Ovary (tissue), 9 donors: ENCODE data around the gene BASP1. TPM values are rescaled to one million over a fixed set of nuclear protein-coding genes. Genes with fewer than 3 reads are reported as not detected.

Experiments used
- DNase-seq, 5 donors: peaks; one replicate each; pipeline ENCODE4 v3.0.0-alpha.2; 2019 to 2020
- H3K27ac ChIP-seq, 2 donors: fragments of 200-600 bp; one replicate each; pipeline versions ENCODE4 v1.5.1 to v1.8.0; 2019 to 2022
- H3K27me3 ChIP-seq: fragments of 200-600 bp; one replicate; pipeline ENCODE4 v1.8.0; 2022
- H3K36me3 ChIP-seq: fragments of 200-600 bp; sonication (generic); one replicate; pipeline ENCODE4 v1.5.1; 2019
- H3K4me1 ChIP-seq: one replicate; pipeline ENCODE4 v1.8.1; 2013; ENCODE audit warnings: mild to moderate bottlenecking, moderate library complexity; ENCODE audit not compliant: insufficient read depth
- H3K4me3 ChIP-seq: fragments of 200-600 bp; sonication (generic); one replicate; pipeline ENCODE4 v1.5.1; 2017
- H3K9me3 ChIP-seq, 2 donors: fragments of 200-600 bp in 1 of 2; sonication (generic) in 1 of 2; one replicate each; pipeline versions ENCODE4 v1.5.1 to v1.8.1; 2013 to 2019; ENCODE audit warnings: mild to moderate bottlenecking in 1 of 2, moderate library complexity in 1 of 2
- EP300 ChIP-seq: sonication (generic); formaldehyde crosslinking; IDR thresholded peaks from one replicate; pipeline ENCODE4 v1.6.1; 2017; ENCODE audit warnings: antibody characterized with exemption
- POLR2A ChIP-seq: fragments of 450-650 bp; IDR thresholded peaks from one replicate; pipeline ENCODE4 v1.6.1; 2017; ENCODE audit warnings: antibody characterized with exemption, mild to moderate bottlenecking, moderate library complexity
- WGBS, 3 donors: extraction: QIAGEN DNeasy Blood & Tissue Kit in 1 of 3; methylation state at CpG; one replicate each; pipeline versions ENCODE4 v1.1.5 to v1.1.7; 2013 to 2017; 5-methylcytosine and 5-hydroxymethylcytosine counted together
- intact Hi-C, 4 donors: fragments of 100-400 bp; cut with DNase I; formaldehyde crosslinking; loops; one replicate each; pipeline versions ENCODE4 v1.11.0 to v1.15.1; 2022 to 2023
- polyA plus RNA-seq, 2 donors: library from polyadenylated mRNA; stranded (reverse); fragments of 200-250 nt in 1 of 2; fragments of 350-450 nt in 1 of 2; fragmentation: Illumina TruSeq in 1 of 2; extraction: RNeasy Lipid Tissue Mini Kit (QIAGEN cat#74804) in 1 of 2; gene quantifications; one replicate each; pipeline ENCODE4 v1.2.3, GENCODE V29; 2013 to 2014
- total RNA-seq, 7 donors: library from RNA; depleted of rRNA in 2 of 7; stranded (reverse); fragments of >200 nt in 2 of 7; fragmentation: NEBNext Ultra II Directional in 3 of 7; extraction: Animal tissue kit (Norgen Biotek cat#: 25700) in 3 of 7; gene quantifications; one replicate each; pipeline versions ENCODE4 v1.1.0 to v1.2.4, GENCODE V29; 2016 to 2023
- TF ChIP-seq, protein P1 (sequence below), 3 donors: fragments of 450-650 bp in 2 of 3; fragments of 200-600 bp in 1 of 3; IDR thresholded peaks; one replicate each; pipeline versions ENCODE4 v1.5.1 to v1.8.0; 2016 to 2022; ENCODE audit warnings: antibody characterized with exemption in 3 of 3, mild to moderate bottlenecking in 1 of 3
- donor health status: DM: no; HTN: no; CAD: no; lungs with moderate emphysema.
- donor health status: DM: no; HTN: no; CAD: no.
- donor health status: Bipolar disorder and iron deficiency.
- donor health status: DM: yes; HTN: yes; CAD: no.
- donor health status: DM: no; HTN: no; CAD: no.
- donor health status: DM: yes; HTN: yes; CAD: no.

Gene BASP1
- total and polyA plus RNA-seq, 9 donors, result 18.0 to 59.5 (median 38.7) TPM

DNA sequence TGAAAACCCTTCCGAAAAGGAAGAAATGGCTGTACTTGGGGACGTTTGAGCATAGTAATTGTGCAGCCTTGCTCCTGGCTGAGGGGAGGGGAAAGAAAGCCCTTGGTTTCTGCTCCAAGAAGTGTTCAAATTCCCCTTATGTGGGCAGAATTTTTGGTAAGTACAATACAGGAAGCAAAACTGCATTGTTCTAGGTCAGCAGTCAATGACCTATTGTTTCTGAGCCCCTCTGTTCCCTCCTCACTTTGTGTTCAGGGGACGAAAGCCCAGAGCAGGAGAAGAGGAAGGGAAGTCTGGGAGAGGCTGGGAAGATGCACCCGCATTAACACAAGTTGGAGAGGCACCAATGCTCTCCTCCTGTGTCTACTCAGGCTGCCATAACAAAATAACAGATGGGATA is 11.9 kb downstream of the BASP1 start:
- no peak for DNase-seq
- 59 to 79% (median 70%) methylated on average over 4 of the region's 4 CpGs for WGBS, 3 donors
- intact Hi-C loops, result no loop called here
- TF ChIP-seq, protein P1, sequence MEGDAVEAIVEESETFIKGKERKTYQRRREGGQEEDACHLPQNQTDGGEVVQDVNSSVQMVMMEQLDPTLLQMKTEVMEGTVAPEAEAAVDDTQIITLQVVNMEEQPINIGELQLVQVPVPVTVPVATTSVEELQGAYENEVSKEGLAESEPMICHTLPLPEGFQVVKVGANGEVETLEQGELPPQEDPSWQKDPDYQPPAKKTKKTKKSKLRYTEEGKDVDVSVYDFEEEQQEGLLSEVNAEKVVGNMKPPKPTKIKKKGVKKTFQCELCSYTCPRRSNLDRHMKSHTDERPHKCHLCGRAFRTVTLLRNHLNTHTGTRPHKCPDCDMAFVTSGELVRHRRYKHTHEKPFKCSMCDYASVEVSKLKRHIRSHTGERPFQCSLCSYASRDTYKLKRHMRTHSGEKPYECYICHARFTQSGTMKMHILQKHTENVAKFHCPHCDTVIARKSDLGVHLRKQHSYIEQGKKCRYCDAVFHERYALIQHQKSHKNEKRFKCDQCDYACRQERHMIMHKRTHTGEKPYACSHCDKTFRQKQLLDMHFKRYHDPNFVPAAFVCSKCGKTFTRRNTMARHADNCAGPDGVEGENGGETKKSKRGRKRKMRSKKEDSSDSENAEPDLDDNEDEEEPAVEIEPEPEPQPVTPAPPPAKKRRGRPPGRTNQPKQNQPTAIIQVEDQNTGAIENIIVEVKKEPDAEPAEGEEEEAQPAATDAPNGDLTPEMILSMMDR (IDR thresholded peaks at IDR 0.05), result no peak
- TF ChIP-seq EP300 (no peak), POLR2A (no peak)
- Histone ChIP-seq H3K27me3 (no peaks in the 10 kb centered on the region), H3K27ac (no peak overlapping the region), H3K9me3 (no peaks in the 10 kb centered on the region), H3K4me1 (peaks cover 6% of the 10 kb centered on the region), H3K36me3 (no peaks in the 10 kb centered on the region), H3K4me3 (no peak overlapping the region)

DNA sequence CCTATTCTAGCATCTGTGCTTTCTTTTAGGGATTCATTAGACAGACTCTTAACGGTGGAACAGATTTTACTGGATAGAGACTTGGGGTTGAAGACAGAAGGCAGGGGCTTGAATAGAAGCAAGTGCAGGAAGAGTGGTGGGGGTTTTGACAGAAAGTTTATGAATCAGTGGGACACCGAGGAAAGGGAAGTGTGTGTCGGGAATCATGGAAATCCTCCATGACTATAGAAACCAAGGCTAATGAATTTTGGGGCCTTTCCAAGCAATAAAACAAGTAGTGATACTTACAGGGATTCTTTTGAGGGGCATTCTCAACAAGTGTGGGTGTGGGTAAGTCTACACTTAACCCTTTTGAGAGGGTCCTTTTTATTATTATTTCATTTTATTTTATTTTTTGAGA is 12.8 kb downstream of the BASP1 start:
- DNase-seq, result no peak
- WGBS, 3 donors, result 92 to 98% (median 97%) methylated on average over 3 of the region's 3 CpGs

DNA sequence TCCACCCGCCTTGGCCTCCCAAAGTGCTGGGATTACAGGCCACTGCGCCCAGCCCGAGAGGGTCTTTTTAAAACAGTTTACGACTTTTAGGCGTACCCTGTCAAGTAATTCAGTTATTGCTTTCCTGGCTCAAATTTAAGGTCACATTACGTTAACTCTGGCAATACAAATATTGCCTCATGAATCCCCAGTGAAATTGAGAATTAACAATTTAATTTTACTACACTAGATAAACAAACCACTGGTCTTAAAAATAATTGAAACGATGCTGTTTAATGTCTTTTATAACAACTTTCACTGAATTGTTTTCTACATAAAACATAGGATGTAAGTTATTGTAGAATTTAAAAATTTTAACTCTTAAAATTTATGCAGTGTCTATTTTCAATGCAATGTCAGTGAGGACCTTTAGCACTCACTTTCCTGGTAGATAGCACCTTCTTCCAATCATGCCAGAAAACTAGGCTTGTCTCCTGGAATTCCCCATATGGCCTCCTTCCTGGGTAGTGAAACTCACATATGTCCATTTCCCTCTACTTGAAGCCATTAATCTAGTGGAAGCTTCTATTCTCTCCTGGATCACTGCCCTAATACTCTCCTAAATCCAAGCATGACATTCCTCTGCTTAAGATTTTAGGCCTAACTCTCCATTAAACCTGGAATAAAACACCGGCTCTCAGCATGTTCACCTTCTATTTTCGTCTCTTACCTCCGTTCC is 13.5 kb downstream of the BASP1 start:
- intact Hi-C loops, result no loop called here
- no peak overlapping the region for H3K27ac ChIP-seq
- DNase-seq, result no peak

More for the DNA sequence above, 12.8 kb downstream of the BASP1 start:
- intact Hi-C loops, result no loop called here
- Histone ChIP-seq H3K4me1 (peaks cover 6% of the 10 kb centered on the region), H3K9me3 (no peaks in the 10 kb centered on the region), H3K4me3 (no peak overlapping the region), H3K27ac (no peak overlapping the region), H3K36me3 (no peaks in the 10 kb centered on the region), H3K27me3 (no peaks in the 10 kb centered on the region)
- TF ChIP-seq, protein P1 (IDR thresholded peaks at IDR 0.05), result no peak
- TF ChIP-seq EP300 (no peak), POLR2A (no peak)

DNA sequence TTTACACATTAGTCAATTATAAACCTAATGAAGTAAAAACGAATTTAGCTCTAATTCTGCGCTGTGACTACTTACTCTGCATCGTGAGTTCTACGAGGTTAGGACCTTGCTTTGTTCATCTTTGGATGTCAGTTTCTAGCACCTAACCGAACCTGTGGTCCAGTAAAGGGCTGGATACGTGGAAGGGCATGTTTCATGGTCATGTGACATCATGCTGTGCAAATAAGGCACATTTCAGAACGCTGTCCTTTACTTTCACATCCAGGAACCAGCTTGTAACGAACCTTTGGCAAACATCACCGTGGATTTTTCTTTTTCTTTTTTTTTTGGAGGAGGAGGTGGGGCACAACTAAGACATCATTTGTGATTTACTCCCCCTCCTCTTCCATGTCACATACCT is 15.0 kb downstream of the BASP1 start:
- Histone ChIP-seq H3K9me3 (no peaks in the 10 kb centered on the region), H3K27me3 (no peaks in the 10 kb centered on the region), H3K4me1 (peaks cover 6% of the 10 kb centered on the region), H3K4me3 (no peak overlapping the region), H3K27ac (no peak overlapping the region), H3K36me3 (no peaks in the 10 kb centered on the region)
- DNase-seq, result no peak
- intact Hi-C loops, result no loop called here
- 86 to 89% (median 88%) methylated on average over 9 of the region's 9 CpGs for WGBS, 3 donors
- no peak for TF ChIP-seq EP300
- no peak for TF ChIP-seq POLR2A
- TF ChIP-seq, protein P1 (IDR thresholded peaks at IDR 0.05), result no peak

More for the DNA sequence above, 13.5 kb downstream of the BASP1 start:
- 87 to 94% (median 92%) methylated on average over 10 of the region's 10 CpGs for WGBS, 3 donors
- TF ChIP-seq EP300 (no peak), POLR2A (no peak)
- TF ChIP-seq, protein P1 (IDR thresholded peaks at IDR 0.05), result no peak
- Histone ChIP-seq H3K27me3 (no peaks in the 10 kb centered on the region), H3K4me3 (no peak overlapping the region), H3K4me1 (peaks cover 6% of the 10 kb centered on the region), H3K9me3 (no peaks in the 10 kb centered on the region), H3K36me3 (no peaks in the 10 kb centered on the region)
